Duodenal mucosa (tissue), 2 donors: ENCODE data around the gene RBFOX1.

Experiments
- H3K27ac ChIP-seq: one replicate; pipeline ENCODE4 v1.7.0; 2013; ENCODE audit warnings: low read depth, low read length
- H3K27me3 ChIP-seq, 2 donors: one replicate each; pipeline ENCODE4 v1.7.0; 2013; ENCODE audit warnings: low read length in 2 of 2, control low read depth in 1 of 2; ENCODE audit not compliant: insufficient read depth in 2 of 2, control insufficient read depth in 1 of 2
- H3K36me3 ChIP-seq, 2 donors: one replicate each; pipeline ENCODE4 v1.7.0; 2013; ENCODE audit warnings: low read length in 2 of 2, control low read depth in 1 of 2; ENCODE audit not compliant: insufficient read depth in 2 of 2, control insufficient read depth in 1 of 2
- H3K4me1 ChIP-seq, 2 donors: one replicate each; pipeline ENCODE4 v1.7.0; 2013; ENCODE audit warnings: low read length in 2 of 2, control low read depth in 1 of 2; ENCODE audit not compliant: insufficient read depth in 2 of 2, control insufficient read depth in 1 of 2
- H3K4me3 ChIP-seq, 2 donors: one replicate each; pipeline ENCODE4 v1.7.0; 2013; ENCODE audit warnings: low read length in 2 of 2, low read depth in 1 of 2
- H3K9ac ChIP-seq, 2 donors: one replicate each; pipeline ENCODE4 v1.7.0; 2013; ENCODE audit warnings: low read length in 2 of 2, low read depth in 1 of 2
- H3K9me3 ChIP-seq, 2 donors: one replicate each; pipeline ENCODE4 v1.7.0; 2013; ENCODE audit warnings: low read length in 2 of 2, control low read depth in 1 of 2; ENCODE audit not compliant: control insufficient read depth in 1 of 2

Gene RBFOX1

GRCh38 chr16:7602291-7602950 is 269.8 kb downstream of the RBFOX1 start:
- Histone ChIP-seq H3K9me3 (no peaks in the 10 kb centered on the region), H3K27me3 (no peaks in the 10 kb centered on the region), H3K36me3 (no peaks in the 10 kb centered on the region), H3K4me1 (no peaks in the 10 kb centered on the region), H3K4me3 (no peak overlapping the region), H3K9ac (no peak overlapping the region), H3K27ac (no peak overlapping the region)

- H3K4me3 ChIP-seq, result no peak overlapping the region
These were observed 273.2 kb downstream of the RBFOX1 start for GRCh38 chr16:7605812-7606211.

GRCh38 chr16:7612671-7613070 is 280.0 kb downstream of the RBFOX1 start:
- Histone ChIP-seq H3K9ac (no peak overlapping the region), H3K27me3 (no peaks in the 10 kb centered on the region)

More at GRCh38 chr16:7605812-7606211, 273.2 kb downstream of the RBFOX1 start:
- Histone ChIP-seq H3K9ac (no peak overlapping the region), H3K9me3 (no peaks in the 10 kb centered on the region), H3K27me3 (no peaks in the 10 kb centered on the region), H3K27ac (no peak overlapping the region), H3K4me1 (no peaks in the 10 kb centered on the region), H3K36me3 (no peaks in the 10 kb centered on the region)

GRCh38 chr16:7613518-7613917 is 280.9 kb downstream of the RBFOX1 start:
- Histone ChIP-seq H3K9me3 (no peaks in the 10 kb centered on the region), H3K4me3 (no peak overlapping the region), H3K27ac (no peak overlapping the region), H3K4me1 (no peaks in the 10 kb centered on the region), H3K9ac (no peak overlapping the region), H3K36me3 (no peaks in the 10 kb centered on the region), H3K27me3 (no peaks in the 10 kb centered on the region)

More at GRCh38 chr16:7612671-7613070, 280.0 kb downstream of the RBFOX1 start:
- no peak overlapping the region for H3K4me3 ChIP-seq
- no peaks in the 10 kb centered on the region for H3K9me3 ChIP-seq
- H3K4me1 ChIP-seq, result no peaks in the 10 kb centered on the region
- no peak overlapping the region for H3K27ac ChIP-seq
- no peaks in the 10 kb centered on the region for H3K36me3 ChIP-seq

- Histone ChIP-seq H3K27me3 (no peaks in the 10 kb centered on the region), H3K9me3 (no peaks in the 10 kb centered on the region), H3K4me3 (no peak overlapping the region), H3K36me3 (no peaks in the 10 kb centered on the region), H3K4me1 (no peaks in the 10 kb centered on the region), H3K27ac (no peak overlapping the region), H3K9ac (no peak overlapping the region)
These were observed 281.6 kb downstream of the RBFOX1 start for GRCh38 chr16:7614021-7614795.

- Histone ChIP-seq H3K36me3 (no peaks in the 10 kb centered on the region), H3K4me1 (no peaks in the 10 kb centered on the region), H3K27me3 (no peaks in the 10 kb centered on the region), H3K9me3 (no peaks in the 10 kb centered on the region), H3K27ac (no peak overlapping the region), H3K4me3 (no peak overlapping the region), H3K9ac (no peak overlapping the region)
These were observed 282.9 kb downstream of the RBFOX1 start for GRCh38 chr16:7615565-7615964.

- Histone ChIP-seq H3K9me3 (no peaks in the 10 kb centered on the region), H3K27ac (no peak overlapping the region), H3K4me1 (no peaks in the 10 kb centered on the region), H3K27me3 (no peaks in the 10 kb centered on the region), H3K36me3 (no peaks in the 10 kb centered on the region), H3K4me3 (no peak overlapping the region), H3K9ac (no peak overlapping the region)
These were observed 292.5 kb downstream of the RBFOX1 start for GRCh38 chr16:7624871-7625766.

- no peaks in the 10 kb centered on the region for H3K9me3 ChIP-seq
- no peaks in the 10 kb centered on the region for H3K27me3 ChIP-seq
- H3K4me3 ChIP-seq, result no peak overlapping the region
- H3K27ac ChIP-seq, result no peak overlapping the region
- no peaks in the 10 kb centered on the region for H3K36me3 ChIP-seq
- no peaks in the 10 kb centered on the region for H3K4me1 ChIP-seq
- no peak overlapping the region for H3K9ac ChIP-seq
These were observed 296.3 kb downstream of the RBFOX1 start for GRCh38 chr16:7628981-7629380.

GRCh38 chr16:7629571-7629970 is 296.9 kb downstream of the RBFOX1 start:
- no peaks in the 10 kb centered on the region for H3K9me3 ChIP-seq
- H3K4me1 ChIP-seq, result no peaks in the 10 kb centered on the region
- H3K27ac ChIP-seq, result no peak overlapping the region
- no peak overlapping the region for H3K9ac ChIP-seq
- no peak overlapping the region for H3K4me3 ChIP-seq
- H3K27me3 ChIP-seq, result no peaks in the 10 kb centered on the region
- no peaks in the 10 kb centered on the region for H3K36me3 ChIP-seq

GRCh38 chr16:7637446-7637845 is 304.8 kb downstream of the RBFOX1 start:
- Histone ChIP-seq H3K4me3 (no peak overlapping the region), H3K27me3 (no peaks in the 10 kb centered on the region), H3K9ac (no peak overlapping the region), H3K36me3 (no peaks in the 10 kb centered on the region), H3K9me3 (no peaks in the 10 kb centered on the region), H3K27ac (no peak overlapping the region), H3K4me1 (no peaks in the 10 kb centered on the region)
